ENCODE results near the gene SUN2.
A peak's percentile ranks its signal among the peaks of the same experiment; 100 is the strongest.

SUN2 gene

GRCh38 chr22:38737302-38738060 is 18.3 kb downstream of the SUN2 start:
- Mint-ChIP-seq H3K27me3 (no peaks in the 10 kb centered on the region), H3K36me3 (peaks cover 5% of the 10 kb centered on the region), H3K27ac (peak overlapping the region; percentile 94), H3K4me1 (ENCODE audit: low read depth) (peaks cover 58% of the 10 kb centered on the region), H3K4me3 (no peak overlapping the region), H3K9me3 (ENCODE audit: low read depth) (no peaks in the 10 kb centered on the region)

DNA sequence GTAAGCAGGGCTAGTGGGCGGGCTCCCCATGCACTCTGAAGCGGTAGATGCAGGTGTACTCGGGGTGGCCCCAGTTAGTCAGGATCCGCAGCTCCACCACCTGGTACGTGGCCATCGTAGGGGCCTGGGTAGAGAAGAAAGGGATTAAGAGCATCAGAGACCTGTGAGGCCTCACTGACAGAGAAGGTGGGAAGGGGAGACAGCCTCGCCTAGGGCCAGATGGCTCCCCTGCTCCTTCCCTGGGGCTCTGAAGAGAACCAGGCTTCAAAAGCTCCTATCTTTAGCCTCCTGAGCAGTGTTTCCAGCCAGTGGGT is 19.6 kb downstream of the SUN2 start:
- H3K4me3 Mint-ChIP-seq, result no peak overlapping the region
- peak overlapping the region; percentile 94 for H3K27ac Mint-ChIP-seq
- peaks cover 55% of the 10 kb centered on the region for H3K4me1 Mint-ChIP-seq (ENCODE audit: low read depth)

GRCh38 chr22:38735465-38736256 is 20.1 kb downstream of the SUN2 start:
- Mint-ChIP-seq H3K4me3 (no peak overlapping the region), H3K9me3 (ENCODE audit: low read depth) (no peaks in the 10 kb centered on the region), H3K4me1 (ENCODE audit: low read depth) (peaks cover 50% of the 10 kb centered on the region), H3K27ac (peak overlapping the region; percentile 94), H3K36me3 (peaks cover 5% of the 10 kb centered on the region), H3K27me3 (no peaks in the 10 kb centered on the region)

More for the DNA sequence above, 19.6 kb downstream of the SUN2 start:
- Mint-ChIP-seq H3K9me3 (ENCODE audit: low read depth) (no peaks in the 10 kb centered on the region), H3K27me3 (no peaks in the 10 kb centered on the region), H3K36me3 (peaks cover 5% of the 10 kb centered on the region)

DNA sequence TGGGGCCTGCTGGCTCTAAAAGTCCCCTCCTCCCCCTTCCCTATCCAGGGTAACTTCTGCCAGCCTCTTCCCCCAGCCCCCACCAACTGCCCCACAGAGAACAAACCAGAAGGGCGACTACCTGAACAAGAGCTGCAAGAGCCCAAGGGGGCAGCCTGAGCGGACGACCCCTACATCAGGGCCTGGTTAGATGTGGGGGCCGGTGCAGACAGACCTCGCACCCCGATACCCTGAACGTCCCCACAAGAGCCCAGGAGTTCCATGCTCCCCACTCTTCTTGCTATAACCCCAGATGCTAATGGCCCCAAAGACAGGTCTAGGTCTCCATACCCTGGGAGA is 20.7 kb downstream of the SUN2 start:
- no peaks in the 10 kb centered on the region for H3K27me3 Mint-ChIP-seq
- peaks cover 49% of the 10 kb centered on the region for H3K4me1 Mint-ChIP-seq (ENCODE audit: low read depth)
- H3K4me3 Mint-ChIP-seq, result no peak overlapping the region
- no peaks in the 10 kb centered on the region for H3K9me3 Mint-ChIP-seq (ENCODE audit: low read depth)
- H3K27ac Mint-ChIP-seq, result peak overlapping the region; percentile 94
- H3K36me3 Mint-ChIP-seq, result peaks cover 5% of the 10 kb centered on the region

- Mint-ChIP-seq H3K9me3 (ENCODE audit: low read depth) (no peaks in the 10 kb centered on the region), H3K27me3 (no peaks in the 10 kb centered on the region), H3K36me3 (peaks cover 5% of the 10 kb centered on the region), H3K27ac (peak overlapping the region; percentile 94), H3K4me1 (ENCODE audit: low read depth) (peaks cover 44% of the 10 kb centered on the region), H3K4me3 (no peak overlapping the region)
Measured at GRCh38 chr22:38734421-38735100, 21.2 kb downstream of the SUN2 start.

- peak overlapping the region; percentile 88 for H3K27ac Mint-ChIP-seq
- no peaks in the 10 kb centered on the region for H3K27me3 Mint-ChIP-seq
- H3K4me3 Mint-ChIP-seq, result no peak overlapping the region
Measured at GRCh38 chr22:38733724-38734381, 21.9 kb downstream of the SUN2 start.

GRCh38 chr22:38733329-38733723 is 22.5 kb downstream of the SUN2 start:
- Mint-ChIP-seq H3K27ac (peak overlapping the region; percentile 88), H3K4me3 (no peak overlapping the region), H3K9me3 (ENCODE audit: low read depth) (no peaks in the 10 kb centered on the region), H3K27me3 (no peaks in the 10 kb centered on the region), H3K36me3 (peaks cover 5% of the 10 kb centered on the region), H3K4me1 (ENCODE audit: low read depth) (peaks cover 44% of the 10 kb centered on the region)

More at GRCh38 chr22:38733724-38734381, 21.9 kb downstream of the SUN2 start:
- Mint-ChIP-seq H3K4me1 (ENCODE audit: low read depth) (peaks cover 44% of the 10 kb centered on the region), H3K36me3 (peaks cover 5% of the 10 kb centered on the region), H3K9me3 (ENCODE audit: low read depth) (no peaks in the 10 kb centered on the region)

GRCh38 chr22:38732251-38732815 is 23.5 kb downstream of the SUN2 start:
- Mint-ChIP-seq H3K27ac (peak overlapping the region; percentile 46), H3K4me1 (ENCODE audit: low read depth) (peaks cover 36% of the 10 kb centered on the region), H3K36me3 (peaks cover 3% of the 10 kb centered on the region)

DNA sequence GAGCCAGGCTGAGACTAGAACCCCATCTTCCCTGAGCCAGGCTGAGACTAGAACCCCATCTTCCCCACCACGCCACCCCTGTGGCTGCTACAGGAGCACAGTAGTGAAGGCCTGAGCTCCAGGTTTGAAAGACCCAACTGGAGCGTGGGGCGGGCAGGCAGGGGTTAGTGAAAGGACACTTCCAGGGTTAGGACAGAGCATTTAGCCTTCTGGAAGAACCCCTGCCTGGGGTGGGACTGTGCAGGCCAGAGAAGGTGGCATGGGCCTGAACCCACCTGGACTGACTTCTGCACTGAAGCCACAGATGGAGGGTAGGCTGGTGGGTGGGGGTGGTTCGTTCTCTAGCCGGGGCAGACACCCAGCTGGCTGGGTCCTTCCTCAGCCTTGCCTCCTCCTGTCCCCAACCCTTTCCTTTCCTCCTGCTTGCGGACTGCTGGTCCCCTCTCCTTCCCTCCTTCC is 24.1 kb downstream of the SUN2 start:
- H3K4me1 Mint-ChIP-seq (ENCODE audit: low read depth), result peaks cover 32% of the 10 kb centered on the region
- H3K27me3 Mint-ChIP-seq, result no peaks in the 10 kb centered on the region
- no peaks in the 10 kb centered on the region for H3K9me3 Mint-ChIP-seq (ENCODE audit: low read depth)
- peak overlapping the region; percentile 46 for H3K27ac Mint-ChIP-seq
- no peaks in the 10 kb centered on the region for H3K36me3 Mint-ChIP-seq
- no peak overlapping the region for H3K4me3 Mint-ChIP-seq

More at GRCh38 chr22:38732251-38732815, 23.5 kb downstream of the SUN2 start:
- H3K27me3 Mint-ChIP-seq, result no peaks in the 10 kb centered on the region
- H3K9me3 Mint-ChIP-seq (ENCODE audit: low read depth), result no peaks in the 10 kb centered on the region
- no peak overlapping the region for H3K4me3 Mint-ChIP-seq

DNA sequence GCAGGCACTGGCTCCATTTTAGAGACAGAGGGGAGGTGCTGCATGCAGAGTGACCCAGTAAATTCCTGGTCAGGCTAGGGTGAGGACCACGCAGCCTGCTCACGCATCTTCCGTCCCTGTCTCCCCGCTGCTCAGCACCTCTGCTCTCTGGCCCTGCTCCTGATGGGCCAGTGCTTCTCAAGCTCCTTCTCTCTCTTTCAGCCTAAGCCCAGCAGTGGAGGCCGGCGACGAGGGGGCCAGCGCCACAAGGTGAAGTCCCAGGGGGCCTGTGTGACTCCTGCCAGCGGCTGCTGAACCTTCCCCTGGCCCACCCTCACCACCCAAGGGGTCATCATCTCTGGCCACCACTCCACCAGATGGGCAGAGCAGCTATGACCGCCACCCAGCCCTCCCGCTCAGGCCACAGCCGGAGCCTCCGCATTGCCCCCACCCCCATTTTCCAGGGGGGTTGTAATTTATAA is 25.4 kb downstream of the SUN2 start:
- no peaks in the 10 kb centered on the region for H3K27me3 Mint-ChIP-seq
- no peaks in the 10 kb centered on the region for H3K9me3 Mint-ChIP-seq (ENCODE audit: low read depth)
- H3K36me3 Mint-ChIP-seq, result no peaks in the 10 kb centered on the region

DNA sequence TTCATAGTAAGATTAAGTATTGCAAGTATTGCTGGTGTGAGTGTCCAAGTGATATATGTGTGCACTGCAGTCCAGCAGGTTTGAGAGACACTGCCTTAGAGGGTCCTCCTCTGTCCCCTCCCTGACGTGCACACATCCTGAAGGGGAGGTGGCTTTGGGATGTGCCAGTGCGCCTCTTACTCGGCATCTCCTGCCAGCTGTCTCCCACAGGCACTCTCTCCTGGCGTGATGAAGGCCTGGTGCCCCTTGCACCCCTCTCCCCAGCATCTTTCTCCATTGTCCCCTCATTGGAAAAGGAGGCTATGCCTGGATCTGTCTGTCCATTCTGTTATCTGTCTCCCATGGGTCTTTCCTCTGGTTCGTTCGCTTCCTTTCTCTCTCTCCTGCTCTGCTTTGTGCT is 25.9 kb downstream of the SUN2 start:
- no peak overlapping the region for H3K4me3 Mint-ChIP-seq
- peak overlapping the region; percentile 69 for H3K27ac Mint-ChIP-seq
- H3K4me1 Mint-ChIP-seq (ENCODE audit: low read depth), result peaks cover 18% of the 10 kb centered on the region
- H3K9me3 Mint-ChIP-seq (ENCODE audit: low read depth), result no peaks in the 10 kb centered on the region
- H3K36me3 Mint-ChIP-seq, result peaks cover 3% of the 10 kb centered on the region
- H3K27me3 Mint-ChIP-seq, result no peaks in the 10 kb centered on the region

More for the DNA sequence above, 25.4 kb downstream of the SUN2 start:
- peak overlapping the region; percentile 69 for H3K27ac Mint-ChIP-seq
- H3K4me1 Mint-ChIP-seq (ENCODE audit: low read depth), result peaks cover 22% of the 10 kb centered on the region
- no peak overlapping the region for H3K4me3 Mint-ChIP-seq

GRCh38 chr22:38728871-38729796 is 26.7 kb downstream of the SUN2 start:
- H3K27me3 Mint-ChIP-seq, result no peaks in the 10 kb centered on the region
- no peak overlapping the region for H3K4me3 Mint-ChIP-seq
- peak overlapping the region; percentile 58 for H3K27ac Mint-ChIP-seq
- H3K36me3 Mint-ChIP-seq, result peaks cover 3% of the 10 kb centered on the region
- no peaks in the 10 kb centered on the region for H3K9me3 Mint-ChIP-seq (ENCODE audit: low read depth)
- peaks cover 14% of the 10 kb centered on the region for H3K4me1 Mint-ChIP-seq (ENCODE audit: low read depth)

- Mint-ChIP-seq H3K4me3 (no peak overlapping the region), H3K27me3 (no peaks in the 10 kb centered on the region), H3K9me3 (ENCODE audit: low read depth) (no peaks in the 10 kb centered on the region), H3K4me1 (ENCODE audit: low read depth) (peaks cover 9% of the 10 kb centered on the region), H3K27ac (peak overlapping the region; percentile 16), H3K36me3 (peaks cover 4% of the 10 kb centered on the region)
Measured at GRCh38 chr22:38727530-38728451, 28.0 kb downstream of the SUN2 start.
